DMS153 treated with DMSO at 0.1 percent for 48 hours (cell line): Measurements from ENCODE around the gene ZFAND3.
A peak's percentile ranks its signal among the peaks of the same experiment; 100 is the strongest.

ENCODE experiments used
- DNase-seq: peaks from one replicate; lab custom pipeline; 2025; ENCODE audit not compliant: unreplicated experiment; lab: John Stamatoyannopoulos, UW

Gene ZFAND3

DNA sequence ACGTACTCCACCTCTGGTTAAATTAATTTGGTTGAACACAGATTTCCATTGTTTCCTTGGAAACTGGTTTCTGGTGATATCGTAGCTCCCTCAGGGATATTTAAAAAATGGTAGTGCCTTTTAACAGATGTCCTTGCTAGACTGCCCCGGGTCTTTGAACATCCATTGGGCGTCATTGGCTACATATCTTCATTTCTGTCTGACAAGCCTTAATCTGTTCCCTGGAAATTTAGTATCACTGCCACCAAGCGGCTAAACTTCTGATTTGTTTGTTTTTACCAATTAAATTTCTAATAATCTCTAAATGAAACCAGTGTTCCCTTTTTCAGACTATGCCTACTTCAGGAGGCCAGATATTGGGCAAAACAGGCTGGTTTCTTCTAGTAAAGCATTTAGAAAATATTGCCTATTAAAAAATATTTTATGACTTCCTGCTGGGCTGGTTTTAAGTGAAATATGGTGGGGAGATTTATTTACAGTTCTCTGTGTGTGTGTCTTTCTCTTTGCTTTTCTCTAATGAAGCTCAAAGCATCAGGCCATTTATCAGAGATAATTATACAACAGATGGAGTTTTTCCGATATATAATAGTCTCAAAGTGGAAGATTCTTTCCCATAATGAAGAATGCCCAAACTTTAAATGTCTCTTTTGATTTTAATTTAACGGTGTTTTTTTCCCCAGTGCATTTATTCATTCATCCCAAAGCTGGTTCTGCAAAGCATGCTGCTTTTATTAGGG, 249.5 kb downstream of the ZFAND3 start:
- DNase-seq, result no peak

DNA sequence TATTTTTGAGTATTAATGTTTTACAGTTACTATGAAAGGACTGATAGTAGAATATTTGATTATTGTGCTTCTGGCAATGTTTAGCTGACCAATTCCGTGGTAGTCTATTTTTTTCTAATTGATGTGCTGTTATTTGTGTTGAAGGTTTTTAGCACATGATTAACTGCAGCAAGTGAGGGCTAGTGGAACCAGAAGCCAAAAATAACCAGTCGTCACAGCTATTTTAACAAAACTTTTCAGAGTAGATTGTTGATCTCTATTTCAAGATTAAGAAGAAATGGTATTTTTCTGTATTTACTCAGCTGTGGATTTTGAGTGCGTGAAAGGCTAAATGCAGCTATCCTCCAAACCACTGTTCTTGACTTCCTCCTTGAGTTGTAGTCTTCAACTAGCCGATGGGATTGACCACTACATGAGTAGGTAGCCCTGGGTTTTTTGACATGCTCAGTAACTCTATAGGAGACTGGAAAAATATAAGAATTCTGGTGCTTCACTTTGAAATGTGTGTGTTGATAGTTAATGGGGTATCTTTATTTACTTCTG, 258.0 kb downstream of the ZFAND3 start:
- DNase-seq, result no peak

DNA sequence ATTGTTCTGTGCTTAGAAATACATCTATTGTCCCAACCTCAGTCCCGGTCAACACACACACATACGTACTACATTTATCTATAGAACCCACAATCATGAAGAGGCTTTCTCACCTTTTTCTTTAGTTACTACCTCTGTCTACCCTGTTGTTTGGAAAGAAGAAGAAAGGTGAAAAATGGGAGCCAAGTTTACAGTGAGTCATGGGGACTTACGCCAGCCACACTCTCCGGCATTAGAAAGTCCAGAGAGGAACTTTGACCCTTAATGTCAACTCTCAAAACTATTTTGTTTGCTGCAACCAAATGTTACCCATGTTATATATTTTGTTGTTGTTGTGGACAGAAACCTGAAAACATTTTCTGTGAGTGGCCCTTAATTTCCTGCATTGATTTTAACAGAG, 259.1 kb downstream of the ZFAND3 start:
- DNase-seq, result no peak

DNA sequence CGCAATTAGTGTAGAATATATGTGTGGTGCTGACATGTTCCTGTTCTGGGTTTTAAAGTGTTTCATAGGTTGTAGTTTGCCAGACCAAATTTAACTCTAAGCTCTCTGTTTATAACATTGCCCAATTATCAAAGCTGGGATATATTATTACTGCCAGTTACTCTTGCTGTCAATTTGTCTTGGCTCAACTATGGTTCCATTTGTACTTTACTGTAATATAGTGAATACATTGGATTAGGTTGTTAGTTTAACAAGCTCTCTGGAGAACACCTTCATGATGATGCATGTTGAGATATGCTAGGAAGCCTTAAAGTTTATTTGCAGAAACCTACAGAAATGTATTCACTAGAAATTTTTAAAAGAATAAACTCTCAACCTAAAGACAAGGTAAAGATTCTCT, 259.6 kb downstream of the ZFAND3 start:
- no peak for DNase-seq

DNA sequence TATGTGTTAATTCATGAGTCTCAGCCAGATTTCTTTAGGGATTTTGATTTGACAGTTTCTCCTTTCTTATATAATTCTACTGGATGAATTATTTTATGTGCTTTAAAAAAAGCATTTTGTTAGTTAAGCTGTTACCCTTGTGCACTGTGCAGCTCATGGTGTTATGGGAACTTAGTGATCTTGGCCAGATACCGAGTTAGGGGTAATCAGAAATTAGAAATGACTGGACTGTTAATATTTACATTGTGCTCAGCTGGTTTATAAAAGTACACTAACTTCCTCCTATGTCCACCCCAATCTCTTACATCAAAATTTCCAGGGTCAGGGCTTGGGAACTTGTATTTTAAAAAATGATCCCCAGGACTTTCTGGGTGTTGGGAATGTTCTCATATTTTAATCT, 260.0 kb downstream of the ZFAND3 start:
- no peak for DNase-seq

DNA sequence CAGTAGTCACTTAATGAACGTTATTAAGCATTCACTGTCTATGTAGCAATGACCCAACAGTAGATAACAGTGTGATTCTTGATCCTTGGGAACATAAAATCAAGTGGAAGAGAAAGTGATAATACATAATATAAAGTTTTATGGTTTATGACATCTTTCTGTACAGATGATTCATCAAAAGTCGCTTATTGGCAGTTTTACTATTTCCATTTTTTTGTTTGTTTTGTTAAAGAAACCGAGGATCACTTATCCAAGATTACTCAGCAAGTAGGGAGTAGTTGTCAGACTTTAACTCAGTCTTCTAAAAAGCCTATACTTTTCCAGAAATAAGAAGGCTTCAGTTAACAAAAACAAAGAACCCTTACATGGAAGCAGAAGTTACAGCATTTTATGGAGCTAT, 260.8 kb downstream of the ZFAND3 start:
- no peak for DNase-seq

DNA sequence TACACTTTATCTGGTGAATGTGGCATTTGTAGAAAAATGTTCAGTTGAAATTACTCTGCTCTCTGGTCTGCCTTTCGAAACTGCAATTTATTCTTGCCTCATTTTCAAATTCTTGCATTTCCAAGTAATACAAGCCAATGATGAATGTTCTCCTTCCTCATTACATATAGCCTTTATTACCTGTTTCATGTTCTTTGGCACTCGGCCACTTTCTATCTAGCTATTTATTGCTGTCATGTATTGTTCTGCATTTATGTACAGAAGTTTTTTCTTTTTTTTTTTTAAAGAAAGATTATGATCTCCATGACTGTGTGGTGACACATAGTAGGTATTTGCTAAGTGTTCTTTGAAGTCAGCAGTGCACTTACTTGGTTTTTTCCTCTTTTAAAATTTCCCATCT, 261.4 kb downstream of the ZFAND3 start:
- no peak for DNase-seq

DNA sequence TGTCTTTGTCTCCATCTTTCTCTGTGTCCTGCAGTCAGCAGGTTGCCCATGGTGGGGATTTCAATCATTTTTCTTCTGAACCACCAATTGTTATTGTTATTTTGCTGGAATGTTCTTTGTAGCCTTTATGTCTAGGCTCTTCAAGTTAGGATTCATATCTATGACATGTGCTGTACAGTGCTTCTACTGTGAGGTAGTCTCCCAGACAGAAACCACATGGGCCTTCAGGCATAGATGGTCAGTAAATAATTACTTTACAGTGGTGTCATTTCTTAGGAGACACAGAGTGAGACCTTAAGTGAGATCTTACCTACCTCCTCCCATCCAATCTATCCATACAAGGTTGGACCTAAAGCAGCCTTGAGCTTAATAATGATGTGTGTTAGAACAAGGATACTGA, 265.5 kb downstream of the ZFAND3 start:
- no peak for DNase-seq

DNA sequence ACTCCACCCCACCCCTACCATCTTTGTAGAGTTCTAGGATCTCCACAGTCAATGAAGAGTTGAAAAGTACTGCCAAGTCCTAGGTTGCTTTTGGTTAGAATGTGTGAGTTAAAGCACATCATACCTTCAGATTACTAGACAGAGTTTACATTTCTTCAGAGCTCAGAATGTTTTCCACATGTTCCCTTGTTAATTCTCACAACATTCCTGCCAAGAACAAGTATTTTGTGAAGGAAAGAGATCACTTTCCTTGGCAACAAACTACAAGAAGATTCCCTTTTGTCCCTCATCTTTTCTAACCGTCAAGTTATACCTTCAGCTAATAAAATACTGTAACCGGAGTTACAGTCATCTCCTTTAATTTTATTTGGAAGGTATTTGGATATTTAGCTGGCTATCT, 266.8 kb downstream of the ZFAND3 start:
- no peak for DNase-seq

DNA sequence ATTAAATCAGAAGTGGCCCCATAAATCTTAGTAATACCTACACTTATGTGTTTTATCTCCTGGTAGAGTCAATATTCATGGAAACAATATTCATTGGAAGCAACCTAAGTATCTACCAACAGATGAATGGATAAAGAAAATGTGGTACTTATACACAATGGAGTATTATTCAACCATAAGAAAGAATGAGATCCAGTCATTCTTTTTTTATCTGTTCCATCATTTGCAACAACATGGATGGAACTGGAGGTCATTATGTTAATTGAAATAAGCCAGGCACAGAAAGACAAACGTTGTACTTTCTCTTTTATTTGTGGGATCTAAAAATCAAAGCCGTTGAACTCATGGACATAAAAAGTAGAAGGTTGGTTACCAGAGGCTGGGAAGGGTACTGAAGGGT, 268.5 kb downstream of the ZFAND3 start:
- no peak for DNase-seq

DNA sequence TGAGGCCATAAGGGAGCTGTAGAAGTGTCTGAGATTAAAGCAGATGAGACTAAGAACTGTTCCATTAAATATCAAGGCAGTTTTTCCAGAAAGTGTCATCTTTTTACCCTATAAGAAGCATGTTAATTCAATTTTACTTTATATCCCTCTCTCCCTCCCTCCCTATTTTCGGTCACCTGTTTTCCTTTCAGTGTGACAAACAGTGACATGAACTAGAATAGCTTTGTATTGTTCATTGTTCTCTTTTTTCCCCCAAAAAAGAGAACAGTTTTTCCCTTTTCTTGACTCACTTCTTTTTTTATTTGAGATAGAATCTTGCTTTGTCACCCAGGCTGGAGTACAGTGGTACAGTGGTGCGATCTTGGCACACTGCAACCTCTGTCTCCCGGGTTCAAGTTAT, 269.3 kb downstream of the ZFAND3 start:
- DNase-seq, result no peak

DNA sequence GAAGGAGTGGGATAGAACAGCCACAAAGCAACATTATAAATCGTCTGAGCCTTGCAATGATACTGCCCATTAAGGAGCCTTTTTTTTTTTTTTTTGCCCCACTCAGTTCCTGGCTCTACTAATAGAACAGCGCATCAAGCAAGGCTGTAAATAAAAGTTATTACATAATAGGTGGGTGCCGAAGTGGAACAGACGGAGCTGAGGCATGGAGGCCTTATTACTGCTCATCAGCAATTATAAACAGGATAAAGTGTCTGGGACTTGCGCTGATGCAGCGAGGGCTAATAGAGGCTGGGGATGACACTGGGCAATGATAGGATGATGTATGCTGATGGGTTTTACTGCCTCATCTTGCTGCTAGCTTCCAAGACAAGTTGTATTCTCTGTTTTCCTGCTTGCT, 272.1 kb downstream of the ZFAND3 start:
- DNase-seq, result no peak

DNA sequence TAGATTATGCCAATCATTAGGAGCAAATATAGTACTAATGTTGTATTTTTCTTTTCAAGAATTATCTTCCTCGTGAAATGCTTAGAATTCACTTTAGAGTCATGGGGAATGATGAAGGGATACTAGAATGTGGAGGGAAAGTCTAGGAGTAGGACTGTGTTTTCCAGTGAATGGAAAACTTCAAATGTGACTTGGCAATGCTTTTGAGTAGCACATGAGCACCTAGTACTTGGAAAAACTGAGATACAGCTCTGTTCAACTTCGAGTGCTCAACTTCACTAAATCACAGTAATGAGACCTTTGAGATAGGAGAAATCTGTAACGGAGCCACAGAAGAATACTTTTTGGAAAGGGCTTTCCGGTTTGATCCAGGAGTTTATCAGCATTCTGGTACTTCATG, 272.9 kb downstream of the ZFAND3 start:
- no peak for DNase-seq

DNA sequence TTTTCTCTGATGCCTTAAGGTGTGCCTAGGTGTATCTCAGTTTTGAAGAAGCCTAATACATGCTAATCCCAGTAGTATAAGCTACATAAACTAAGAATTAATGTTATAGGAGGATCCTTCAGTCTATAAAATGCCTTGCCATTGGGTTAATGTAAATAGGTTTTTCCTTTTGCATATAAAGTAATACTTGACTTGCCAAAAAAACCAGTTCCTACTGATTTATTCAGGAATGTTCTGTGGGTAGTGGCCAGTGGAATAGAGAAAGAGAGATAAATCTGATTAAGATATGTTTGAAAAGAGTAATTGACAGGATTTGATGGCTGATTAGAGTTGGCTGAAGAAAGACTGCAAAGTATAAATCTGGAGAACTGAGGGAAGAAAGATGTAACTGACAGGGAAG, 273.4 kb downstream of the ZFAND3 start:
- no peak for DNase-seq

DNA sequence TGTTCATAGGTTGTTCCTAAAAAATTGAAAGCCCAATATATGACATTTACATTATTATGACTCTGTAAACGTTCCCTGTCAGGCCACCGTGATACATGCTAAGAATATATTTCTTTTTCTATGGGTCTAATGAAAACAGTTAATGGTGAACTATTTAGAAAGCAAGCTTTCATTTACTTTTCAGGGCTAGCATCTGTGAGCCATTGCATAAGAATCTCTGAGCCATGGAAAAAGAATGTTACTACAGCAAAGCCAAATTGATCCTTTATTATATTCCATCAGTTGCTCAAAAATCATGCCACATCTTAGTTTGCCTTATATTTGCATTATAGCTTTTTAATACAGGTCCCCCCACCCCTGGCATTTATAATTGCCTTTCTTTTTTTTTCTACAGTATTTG, 275.5 kb downstream of the ZFAND3 start:
- DNase-seq, result no peak

DNA sequence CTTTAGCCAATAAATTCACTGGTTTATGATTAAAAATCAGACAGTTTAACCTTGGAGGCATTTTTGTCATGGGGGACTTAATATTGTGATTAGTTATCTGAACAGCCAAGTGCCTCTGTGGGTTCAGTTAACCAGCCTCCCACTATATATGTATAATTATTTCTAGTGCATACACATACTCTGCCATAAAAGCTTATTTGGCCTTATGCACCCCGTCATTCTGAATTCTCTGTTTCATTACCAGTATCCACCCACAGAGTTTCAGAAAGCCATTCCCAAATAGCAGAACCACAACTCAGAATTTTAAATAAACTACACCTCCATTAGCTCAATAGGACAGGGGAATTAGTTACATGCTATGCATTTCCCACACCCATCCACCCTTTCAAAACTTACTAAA, 279.7 kb downstream of the ZFAND3 start:
- no peak for DNase-seq

DNA sequence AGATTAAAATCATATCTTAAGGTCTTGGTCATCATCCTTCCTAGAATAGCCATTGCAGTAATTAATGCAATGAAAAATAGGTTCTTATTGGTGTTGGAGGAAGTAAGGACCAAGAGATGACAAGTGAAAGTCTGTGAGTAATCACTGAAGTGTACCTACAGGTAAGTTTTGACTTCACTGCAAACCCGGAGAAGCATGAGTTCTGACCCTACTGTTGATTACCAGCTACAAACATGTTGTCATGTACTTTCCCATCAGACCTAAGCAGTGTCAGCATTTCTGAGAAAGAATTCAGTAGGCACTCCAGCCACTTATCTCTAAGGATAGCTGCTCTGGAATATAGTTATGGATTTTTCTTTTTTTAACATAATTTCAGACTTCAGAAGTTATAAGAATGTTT, 280.9 kb downstream of the ZFAND3 start:
- DNase-seq, result no peak

DNA sequence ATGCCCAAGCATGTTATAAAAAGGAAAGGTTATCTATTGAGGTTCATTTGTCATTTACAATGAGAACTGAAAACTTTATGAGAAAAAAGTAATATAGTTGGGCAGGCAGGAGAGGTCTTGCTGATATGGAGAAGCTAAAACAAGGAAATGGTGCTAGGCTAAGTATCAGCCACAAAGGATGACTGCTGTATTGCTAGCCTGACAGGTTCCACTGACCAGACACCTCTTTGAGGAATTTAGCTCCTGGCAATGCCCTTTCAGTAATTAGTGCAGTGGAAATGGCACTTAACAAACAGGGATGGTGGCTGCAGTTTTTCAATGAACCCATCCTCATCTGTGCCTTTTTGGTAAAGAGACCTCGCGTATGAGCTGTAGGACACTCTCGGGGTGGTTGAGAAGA, 284.4 kb downstream of the ZFAND3 start:
- DNase-seq, result no peak

DNA sequence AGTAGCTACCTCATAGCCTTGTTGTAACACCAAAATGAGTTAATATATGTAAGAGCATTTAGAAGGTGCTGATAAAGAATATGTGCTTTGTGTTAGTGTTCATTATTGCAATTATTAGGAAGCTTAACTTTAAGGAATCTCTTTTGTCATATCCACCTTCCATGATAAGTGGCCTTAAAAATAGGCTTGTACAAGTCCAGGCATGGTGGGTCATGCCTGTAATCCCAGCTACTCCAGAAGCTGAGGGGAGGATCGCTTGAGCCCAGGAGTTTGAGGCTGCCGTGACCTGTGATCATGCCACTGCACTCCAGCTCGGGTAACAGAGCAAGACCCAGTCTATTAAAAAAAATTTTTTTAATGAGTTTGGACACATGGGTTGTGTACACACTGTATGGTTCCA, 285.5 kb downstream of the ZFAND3 start:
- DNase-seq, result no peak

DNA sequence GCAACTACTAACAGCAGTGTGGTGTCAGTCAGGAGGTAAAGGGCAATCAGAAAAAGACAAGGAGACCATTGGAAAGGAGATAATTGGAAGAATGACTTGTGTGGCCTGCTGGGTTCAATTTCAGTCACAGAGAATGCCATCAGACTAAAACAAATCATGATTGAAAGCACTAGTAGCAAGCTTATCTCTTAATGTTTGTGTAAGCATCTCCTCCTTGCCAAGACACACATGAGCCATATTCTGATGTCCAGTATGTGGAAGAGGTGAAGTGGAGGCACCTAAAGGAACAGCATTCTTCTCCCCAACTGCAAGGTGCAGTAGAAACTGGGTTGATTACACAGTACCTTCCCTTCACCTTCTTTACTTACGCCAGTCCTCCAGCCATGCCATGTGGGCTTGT, 287.5 kb downstream of the ZFAND3 start:
- DNase-seq, result no peak

DNA sequence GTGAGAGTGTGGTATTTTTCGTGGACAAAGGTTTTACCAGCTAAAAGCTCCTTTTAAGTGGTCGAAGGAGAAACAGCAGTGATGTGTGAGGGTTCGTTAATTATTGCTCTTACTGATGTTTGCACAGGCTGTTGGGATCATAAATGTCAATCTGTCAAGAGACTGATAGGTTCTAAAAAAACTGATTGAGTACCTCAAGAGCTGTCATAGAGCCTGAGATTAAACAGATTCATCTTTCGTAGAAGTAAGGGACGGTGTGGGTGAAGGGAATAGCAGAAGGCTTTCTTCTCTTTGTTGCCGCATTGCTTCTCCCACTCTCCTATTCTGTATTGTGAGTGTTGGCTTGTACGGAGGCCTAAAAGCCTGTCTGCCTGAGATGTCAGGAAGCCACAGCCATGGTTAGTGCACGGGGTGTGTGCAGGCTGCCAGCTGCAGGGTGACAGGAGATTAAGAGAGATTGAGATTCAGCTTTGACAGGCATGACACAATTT, 291.0 kb downstream of the ZFAND3 start:
- peak; percentile 81 for DNase-seq

DNA sequence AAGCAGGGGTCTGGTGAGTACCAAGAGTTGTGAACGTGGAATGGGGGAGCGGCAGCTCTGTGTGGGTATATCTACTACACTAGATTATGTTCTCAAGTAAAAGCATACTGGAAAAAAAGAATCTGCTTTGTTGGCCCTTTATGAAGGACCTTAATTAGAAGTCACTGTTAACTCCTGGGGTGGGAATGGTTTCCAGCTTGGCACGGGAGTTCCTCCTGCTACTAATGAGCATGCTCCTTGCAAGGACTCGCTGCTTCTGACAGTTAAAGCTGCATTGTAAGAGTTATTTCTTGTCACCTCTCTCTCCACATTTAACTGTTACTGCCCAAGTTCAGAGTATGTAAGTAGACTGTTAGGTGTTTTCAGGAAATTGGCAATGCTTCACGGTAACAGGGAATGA, 292.7 kb downstream of the ZFAND3 start:
- DNase-seq, result no peak
